HepG2 (cell line): ENCODE results near the gene SOWAHB. TPM values are rescaled to one million over a fixed set of nuclear protein-coding genes. Genes with fewer than 3 reads are reported as not detected.
A peak's percentile ranks its signal among the peaks of the same experiment; 100 is the strongest.

Source experiments
- ATAC-seq: fragments of 200-7000 bp; cut with Tn5 transposase; 3 replicates; pipeline ENCODE4 v1.9.1; 2020; ENCODE audit warnings: mild to moderate bottlenecking, moderate library complexity
- BruUV-seq: library from RNA; stranded (reverse); fragments of 400-500 nt; replicated peaks from 2 replicates; lab custom pipeline; 2021; lab: Mats Ljungman, UMichigan
- CTCF ChIA-PET: fragments of 300-600 bp; formaldehyde crosslinking; extraction: SDS; loops from one replicate; lab custom pipeline; 2021; ENCODE audit warnings: low total read pairs, inconsistent platforms, low intra/inter-chr PET ratio; lab: Yijun Ruan, JAX
- POLR2A ChIA-PET: fragments of 350-600 bp; sonication (Branson Sonifier 250); formaldehyde crosslinking; loops from one replicate; lab custom pipeline; 2020; ENCODE audit warnings: antibody characterized with exemption, inconsistent platforms; lab: Yijun Ruan, JAX
- DNase-seq: peaks from one replicate; pipeline ENCODE4 v3.0.0-alpha.2; 2015; ENCODE audit warnings: low spot score
- FAIRE-seq: peaks from 3 replicates; lab custom pipeline; 2011; peaks lifted over from hg19 to GRCh38; lab: Jason Lieb, UNC
- H2AFZ ChIP-seq: one replicate; pipeline ENCODE4 v1.6.1; 2011; ENCODE audit warnings: low read length, inconsistent platforms
- H3K27ac ChIP-seq: fragments of 300-600 bp; 3 replicates; pipeline ENCODE4 v1.8.0; 2011; ENCODE audit warnings: mixed run types, mild to moderate bottlenecking, mixed read lengths, low read length, inconsistent platforms; ENCODE audit not compliant: insufficient read depth; ENCODE audit errors: extremely low read length
- H3K27me3 ChIP-seq, 2 experiments: fragments of 200-600 bp in 1 of 2; 2 replicates in 1 of 2; 3 replicates in 1 of 2; pipeline versions ENCODE4 v1.6.0 to v1.8.0; 2011; ENCODE audit warnings: low read length in 2 of 2, mild to moderate bottlenecking in 2 of 2, moderate library complexity in 2 of 2, inconsistent platforms in 1 of 2; ENCODE audit not compliant: insufficient read depth in 2 of 2, control insufficient read depth in 1 of 2
- H3K36me3 ChIP-seq, 2 experiments: fragments of 200-600 bp in 1 of 2; replicated peaks in 1 of 2; 2 replicates in 1 of 2; 3 replicates in 1 of 2; pipeline versions ENCODE4 v1.5.1 to v1.8.0; 2011; ENCODE audit warnings: low read length in 2 of 2, inconsistent platforms in 1 of 2; ENCODE audit not compliant: insufficient read depth in 2 of 2, control insufficient read depth in 1 of 2
- H3K4me1 ChIP-seq: 2 replicates; pipeline ENCODE4 v1.5.1; 2012; ENCODE audit warnings: low read length, inconsistent platforms; ENCODE audit not compliant: insufficient read depth
- H3K4me2 ChIP-seq: 2 replicates; pipeline ENCODE4 v1.6.0; 2011; ENCODE audit warnings: low read depth, low read length, inconsistent platforms
- H3K4me3 ChIP-seq, 3 experiments: fragments of 200-600 bp in 1 of 3; sonication (generic), shearing (Covaris generic) in 1 of 3; replicated peaks in 1 of 3; 2 replicates each; pipeline ENCODE4 v1.5.1; 2011 to 2016; ENCODE audit warnings: low read length in 3 of 3, inconsistent platforms in 2 of 3, low read depth in 2 of 3, mild to moderate bottlenecking in 2 of 3, control low read depth in 1 of 3, mixed read lengths in 1 of 3; ENCODE audit not compliant: insufficient read depth in 1 of 3
- H3K79me2 ChIP-seq: one replicate; pipeline ENCODE4 v1.6.1; 2011; ENCODE audit warnings: low read length, inconsistent platforms; ENCODE audit not compliant: insufficient read depth
- H3K9ac ChIP-seq: 2 replicates; pipeline ENCODE4 v1.6.0; 2011; ENCODE audit warnings: mild to moderate bottlenecking, low read depth, low read length, inconsistent platforms; ENCODE audit not compliant: insufficient read depth
- H3K9me3 ChIP-seq: 2 replicates; pipeline ENCODE4 v1.5.1; 2012; ENCODE audit warnings: mild to moderate bottlenecking, low read length
- H4K20me1 ChIP-seq: 2 replicates; pipeline ENCODE4 v1.6.0; 2011; ENCODE audit warnings: inconsistent platforms, mild to moderate bottlenecking, low read length, moderate library complexity; ENCODE audit not compliant: insufficient read depth
- CEBPG ChIP-seq: IDR thresholded peaks from 2 replicates; pipeline ENCODE4 v1.6.1; 2016
- FOXM1 ChIP-seq: sonication (generic); formaldehyde crosslinking; IDR thresholded peaks from 2 replicates; pipeline ENCODE4 v1.5.0; 2020; ENCODE audit warnings: missing genetic modification reagents
- MAFG ChIP-seq: sonication (generic); formaldehyde crosslinking; IDR thresholded peaks from 2 replicates; pipeline ENCODE4 v1.5.1; 2020; ENCODE audit warnings: mild to moderate bottlenecking, missing genetic modification reagents
- MTERF4 ChIP-seq: sonication (generic); formaldehyde crosslinking; IDR thresholded peaks from 2 replicates; pipeline ENCODE4 v1.8.0; 2023; ENCODE audit warnings: mild to moderate bottlenecking, missing genetic modification reagents
- MZF1 ChIP-seq: sonication (generic); formaldehyde crosslinking; IDR thresholded peaks from 2 replicates; pipeline ENCODE4 v1.8.1; 2023; ENCODE audit warnings: mild to moderate bottlenecking, missing genetic modification reagents, borderline replicate concordance
- NFIC ChIP-seq: IDR thresholded peaks from 2 replicates; pipeline ENCODE4 v1.6.1; 2012; ENCODE audit warnings: mild to moderate bottlenecking, low read length, inconsistent platforms
- NR2F6 ChIP-seq, 2 experiments: IDR thresholded peaks; 2 replicates each; pipeline ENCODE4 v1.6.1; 2016; ENCODE audit warnings: antibody characterized with exemption in 1 of 2, mild to moderate bottlenecking in 1 of 2
- PHB2 ChIP-seq: fragments of 450-650 bp; IDR thresholded peaks from 2 replicates; pipeline ENCODE4 v1.6.1; 2018; ENCODE audit not compliant: partially characterized antibody
- RBFOX2 ChIP-seq: fragments of 200-400 bp; formaldehyde crosslinking; IDR thresholded peaks from 2 replicates; pipeline ENCODE4 v1.6.1; 2017; ENCODE audit warnings: low read depth, mild to moderate bottlenecking, low read length
- RBM39 ChIP-seq: fragments of 200-400 bp; formaldehyde crosslinking; IDR thresholded peaks from one replicate; pipeline ENCODE4 v1.6.1; 2018; ENCODE audit warnings: antibody characterized with exemption, mild to moderate bottlenecking, low read depth, low read length; ENCODE audit not compliant: poor library complexity, severe bottlenecking
- SAP130 ChIP-seq: IDR thresholded peaks from 2 replicates; pipeline ENCODE4 v1.6.1; 2016; ENCODE audit warnings: low read depth
- ZBTB21 ChIP-seq: sonication (generic); formaldehyde crosslinking; IDR thresholded peaks from 2 replicates; pipeline ENCODE4 v1.4.0; 2020; ENCODE audit warnings: missing genetic modification reagents
- ZBTB37 ChIP-seq: sonication (generic); formaldehyde crosslinking; IDR thresholded peaks from 2 replicates; pipeline ENCODE4 v1.4.0; 2020; ENCODE audit warnings: mild to moderate bottlenecking, missing genetic modification reagents
- ZFP41 ChIP-seq: sonication (generic); formaldehyde crosslinking; IDR thresholded peaks from 2 replicates; pipeline ENCODE4 v1.4.0; 2020; ENCODE audit warnings: mild to moderate bottlenecking, missing genetic modification reagents, borderline replicate concordance
- ZNF275 ChIP-seq: sonication (generic); formaldehyde crosslinking; IDR thresholded peaks from 2 replicates; pipeline ENCODE4 v1.8.0; 2022; ENCODE audit warnings: missing genetic modification reagents, mild to moderate bottlenecking, inconsistent platforms, borderline replicate concordance
- ZNF484 ChIP-seq: sonication (generic); formaldehyde crosslinking; IDR thresholded peaks from 2 replicates; pipeline ENCODE4 v1.5.1; 2020; ENCODE audit warnings: mild to moderate bottlenecking, low read depth, missing genetic modification reagents, borderline replicate concordance
- ZNF614 ChIP-seq: IDR thresholded peaks from 2 replicates; pipeline ENCODE4 v1.6.1; 2018; ENCODE audit warnings: missing biosample characterization, missing genetic modification reagents, inconsistent platforms, borderline replicate concordance
- ZNF749 ChIP-seq: sonication (generic); formaldehyde crosslinking; IDR thresholded peaks from 2 replicates; pipeline ENCODE4 v1.8.0; 2022; ENCODE audit warnings: mild to moderate bottlenecking, missing genetic modification reagents, moderate library complexity, borderline replicate concordance
- WGBS: methylation state at CpG from one replicate; pipeline ENCODE4 v1.1.6; 2017; ENCODE audit warnings: low lambda C conversion rate; 5-methylcytosine and 5-hydroxymethylcytosine counted together
- in situ Hi-C: cut with HindIII; loops from 2 replicates; pipeline ENCODE4 v1.10.0; 2017; ENCODE audit warnings: low pct_unique_long_range_greater_than_20kb; ENCODE audit not compliant: extremely low pct_ligation_motif_present
- intact Hi-C: fragments of 100-400 bp; cut with micrococcal nuclease; formaldehyde crosslinking; loops from one replicate; pipeline ENCODE4 v1.10.0; 2022; ENCODE audit not compliant: unreplicated experiment
- polyA plus RNA-seq, 8 experiments: library from polyadenylated mRNA; depleted of rRNA in 3 of 8; stranded (reverse) in 7 of 8; unstranded in 1 of 8; fragments of >200 nt; fragmentation: Illumina TruSeq in 4 of 8; extraction: Trizol in 4 of 8; gene quantifications; 2 replicates each; pipeline versions ENCODE4 v1.2.1 to v1.2.3, GENCODE V29; 2011 to 2016; ENCODE audit warnings: low read depth in 4 of 8, missing spikeins in 1 of 8, mixed read lengths in 1 of 8; ENCODE audit not compliant: insufficient read depth in 1 of 8
- total RNA-seq, 5 experiments: library from RNA; depleted of rRNA; stranded (reverse); fragments of >200 nt; fragmentation: Illumina TruSeq; extraction: Trizol; gene quantifications; 2 replicates each; pipeline ENCODE4 v1.2.3, GENCODE V29; 2016; ENCODE audit warnings: low read depth in 1 of 5

The SOWAHB gene
- total and polyA plus RNA-seq, 2 of the 13 experiments (the other 11 are each of a cell fraction or from before 2014, with no cell fraction given) = 0.12 to 0.51 TPM

- TF ChIP-seq MTERF4 (CRISPR knock-in tag) = no peak
- TF ChIP-seq ZNF614 (CRISPR knock-in tag) = no peak
- TF ChIP-seq NR2F6 (IDR thresholded peaks at IDR 0.05) = no peak
- no peak for TF ChIP-seq NR2F6 (CRISPR knock-in tag; IDR thresholded peaks at IDR 0.05)
These were observed 46.6 kb downstream of the SOWAHB start (continued) for GRCh38 chr4:76851375-76851774.

- H3K4me1 ChIP-seq = peaks cover 32% of the 10 kb centered on the region
- no peaks in the 10 kb centered on the region for H3K36me3 ChIP-seq
- DNase-seq = peak; percentile 62
- H3K9ac ChIP-seq = no peak overlapping the region
- no peak overlapping the region for H2AFZ ChIP-seq
- H3K4me3 ChIP-seq = no peak overlapping the region
- H3K9me3 ChIP-seq = no peaks in the 10 kb centered on the region
- POLR2A ChIA-PET = no interaction called here
- 0 out of 2 replicates have a peak overlapping the region, but pooled peaks have one; percentile 20 for H3K4me2 ChIP-seq
- in situ Hi-C loops (no loop called here), intact Hi-C loops (loop anchor here (5.0 kb wide), 1 partner anchor 47 kb away; the partner anchor contains the start of gene SOWAHB)
- no peak for ATAC-seq
- FAIRE-seq = peak; percentile 15
- BruUV-seq = no TSS peak
- 0% methylated on average over 4 of the region's 4 CpGs for WGBS
- no peak overlapping the region for H3K27ac ChIP-seq
- H3K27me3 ChIP-seq = no peaks in the 10 kb centered on the region
- no peaks in the 10 kb centered on the region for H3K79me2 ChIP-seq
- CTCF ChIA-PET = no interaction called here
- H4K20me1 ChIP-seq = no peaks in the 10 kb centered on the region
- TF ChIP-seq ZNF749 (CRISPR knock-in tag) (no peak), CEBPG (CRISPR knock-in tag) (0 out of 2 replicates have a peak, but pooled peaks have one; percentile 4), ZNF484 (CRISPR knock-in tag) (no peak), PHB2 (no peak), SAP130 (CRISPR knock-in tag) (no peak), RBFOX2 (no peak), ZNF275 (CRISPR knock-in tag) (no peak), ZBTB37 (CRISPR knock-in tag) (no peak), ZBTB21 (no peak), FOXM1 (CRISPR knock-in tag) (no peak), NFIC (no peak), ZFP41 (CRISPR knock-in tag) (no peak), MAFG (no peak), MZF1 (no peak), RBM39 (no peak)
These were observed 47.9 kb downstream of the SOWAHB start for GRCh38 chr4:76850010-76850441.
